ENCODE data around the gene FA2H.
"Not testable (repeated sequence)": the region's sequence is repeated elsewhere in the genome, so short reads cannot be mapped to it uniquely, and the experiment has no call there.

Gene FA2H

GRCh38 chr16:74797414-74797813 lies 22.8 kb upstream of the FA2H start:
- H3K4me3 ChIP-seq (ENCODE audit: low read depth, low read length): no peak overlapping the region
- TF ChIP-seq, protein P1, sequence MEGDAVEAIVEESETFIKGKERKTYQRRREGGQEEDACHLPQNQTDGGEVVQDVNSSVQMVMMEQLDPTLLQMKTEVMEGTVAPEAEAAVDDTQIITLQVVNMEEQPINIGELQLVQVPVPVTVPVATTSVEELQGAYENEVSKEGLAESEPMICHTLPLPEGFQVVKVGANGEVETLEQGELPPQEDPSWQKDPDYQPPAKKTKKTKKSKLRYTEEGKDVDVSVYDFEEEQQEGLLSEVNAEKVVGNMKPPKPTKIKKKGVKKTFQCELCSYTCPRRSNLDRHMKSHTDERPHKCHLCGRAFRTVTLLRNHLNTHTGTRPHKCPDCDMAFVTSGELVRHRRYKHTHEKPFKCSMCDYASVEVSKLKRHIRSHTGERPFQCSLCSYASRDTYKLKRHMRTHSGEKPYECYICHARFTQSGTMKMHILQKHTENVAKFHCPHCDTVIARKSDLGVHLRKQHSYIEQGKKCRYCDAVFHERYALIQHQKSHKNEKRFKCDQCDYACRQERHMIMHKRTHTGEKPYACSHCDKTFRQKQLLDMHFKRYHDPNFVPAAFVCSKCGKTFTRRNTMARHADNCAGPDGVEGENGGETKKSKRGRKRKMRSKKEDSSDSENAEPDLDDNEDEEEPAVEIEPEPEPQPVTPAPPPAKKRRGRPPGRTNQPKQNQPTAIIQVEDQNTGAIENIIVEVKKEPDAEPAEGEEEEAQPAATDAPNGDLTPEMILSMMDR (IDR thresholded peaks at IDR 0.05; ENCODE audit: insufficient read depth, low read depth, low read length, missing control alignments): no peak
- no peak for DNase-seq (ENCODE audit: low read depth)

DNA sequence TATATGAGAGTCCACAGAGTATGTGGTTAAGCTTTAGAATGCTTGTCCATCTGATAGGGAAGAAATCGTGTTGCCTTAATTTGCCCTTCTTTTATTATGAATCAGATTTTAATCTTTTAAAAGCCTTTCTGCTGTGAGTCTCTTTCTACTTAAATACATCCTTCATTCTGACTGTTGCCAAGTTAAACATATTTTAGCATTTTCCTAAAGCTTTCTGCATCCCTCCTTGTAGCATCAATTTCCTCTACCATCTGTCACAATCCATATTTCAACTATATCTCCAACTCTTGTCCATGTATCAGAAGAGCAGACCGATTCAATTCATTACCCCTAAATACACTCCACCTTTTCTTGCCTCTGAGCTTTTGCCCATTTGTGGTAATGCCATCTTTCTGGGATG lies 20.5 kb upstream of the FA2H start:
- TF ChIP-seq, protein P1 (IDR thresholded peaks at IDR 0.05; ENCODE audit: insufficient read depth, low read depth, low read length, missing control alignments): no peak
- no peak overlapping the region for H3K4me3 ChIP-seq (ENCODE audit: low read depth, low read length)
- DNase-seq (ENCODE audit: low read depth): no peak

- TF ChIP-seq, protein P1 (IDR thresholded peaks at IDR 0.05; ENCODE audit: insufficient read depth, low read depth, low read length, missing control alignments): no peak
- DNase-seq (ENCODE audit: low read depth): no peak
- no peak overlapping the region for H3K4me3 ChIP-seq (ENCODE audit: low read depth, low read length)
These were observed 20.0 kb upstream of the FA2H start for GRCh38 chr16:74794668-74795067.

GRCh38 chr16:74793571-74793970 lies 19.0 kb upstream of the FA2H start:
- TF ChIP-seq, protein P1 (IDR thresholded peaks at IDR 0.05; ENCODE audit: insufficient read depth, low read depth, low read length, missing control alignments): no peak
- DNase-seq (ENCODE audit: low read depth): no peak
- no peak overlapping the region for H3K4me3 ChIP-seq (ENCODE audit: low read depth, low read length)

DNA sequence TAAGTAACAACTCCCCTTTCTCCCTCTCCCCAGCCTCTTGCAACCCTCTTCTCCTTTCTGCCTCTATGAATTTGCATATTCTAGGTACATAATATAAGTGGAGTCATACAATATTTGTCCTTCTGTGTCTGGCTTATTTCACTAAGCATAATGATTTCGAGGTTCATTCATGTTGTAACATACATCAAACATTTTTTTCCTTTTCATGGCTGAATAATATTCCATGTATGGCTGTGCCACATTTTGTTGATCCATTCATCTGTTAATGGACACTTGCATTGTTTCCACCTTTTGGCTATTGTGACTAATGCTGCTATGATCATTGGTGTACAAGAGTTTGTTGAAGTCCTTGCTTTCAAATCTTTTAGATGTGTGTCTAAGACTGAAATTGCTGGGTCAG lies 17.6 kb upstream of the FA2H start:
- H3K4me3 ChIP-seq (ENCODE audit: low read depth, low read length): no peak overlapping the region
- TF ChIP-seq, protein P1 (IDR thresholded peaks at IDR 0.05; ENCODE audit: insufficient read depth, low read depth, low read length, missing control alignments): no peak
- DNase-seq (ENCODE audit: low read depth): no peak

GRCh38 chr16:74791749-74792148 lies 17.1 kb upstream of the FA2H start:
- DNase-seq (ENCODE audit: low read depth): not testable (repeated sequence)

GRCh38 chr16:74788108-74788507 lies 13.5 kb upstream of the FA2H start:
- H3K4me3 ChIP-seq (ENCODE audit: low read depth, low read length): no peak overlapping the region
- no peak for DNase-seq (ENCODE audit: low read depth)
- TF ChIP-seq, protein P1 (IDR thresholded peaks at IDR 0.05; ENCODE audit: insufficient read depth, low read depth, low read length, missing control alignments): no peak

More at GRCh38 chr16:74791749-74792148, 17.1 kb upstream of the FA2H start:
- not testable (repeated sequence) for H3K4me3 ChIP-seq (ENCODE audit: low read depth, low read length)
